Right cardiac atrium (tissue), 5 donors: ENCODE data around the gene UQCR11. TPM values are rescaled to one million over a fixed set of nuclear protein-coding genes. Genes with fewer than 3 reads are reported as not detected.

Experiments
- ATAC-seq, 2 donors: fragments of 200-7000 bp; cut with Tn5 transposase; one replicate each; pipeline versions ENCODE4 v1.8.0 to v1.9.1; 2020; ENCODE audit warnings: moderate library complexity in 2 of 2, mild to moderate bottlenecking in 1 of 2
- DNase-seq, 3 donors: peaks; one replicate each; pipeline ENCODE4 v3.0.0-alpha.2; 2020
- H3K27ac ChIP-seq: one replicate; pipeline ENCODE4 v1.5.1; 2013; ENCODE audit warnings: mild to moderate bottlenecking, low read length, control low read depth, moderate library complexity
- H3K27me3 ChIP-seq: one replicate; pipeline ENCODE4 v1.6.1; 2013; ENCODE audit not compliant: control insufficient read depth, insufficient read depth
- H3K4me1 ChIP-seq: one replicate; pipeline ENCODE4 v1.6.1; 2013; ENCODE audit warnings: low read length; ENCODE audit not compliant: control insufficient read depth, insufficient read depth
- H3K4me3 ChIP-seq: one replicate; pipeline ENCODE4 v1.5.1; 2013; ENCODE audit warnings: low read length, control low read depth
- H3K9me3 ChIP-seq: one replicate; pipeline ENCODE4 v1.6.1; 2013; ENCODE audit warnings: low read length; ENCODE audit not compliant: control insufficient read depth
- WGBS: extraction: QIAGEN DNeasy Blood & Tissue Kit; methylation state at CpG from one replicate; pipeline ENCODE4 v1.1.7; 2013; 5-methylcytosine and 5-hydroxymethylcytosine counted together
- intact Hi-C, 4 donors: fragments of 100-400 bp; cut with DNase I; formaldehyde crosslinking; loops; one replicate each; pipeline versions ENCODE4 v1.11.0 to v1.14.0; 2022 to 2023
- polyA plus RNA-seq: library from polyadenylated mRNA; stranded (reverse); fragments of 200-250 nt; gene quantifications from one replicate; pipeline ENCODE4 v1.2.3, GENCODE V29; 2013
- total RNA-seq, 4 donors: library from RNA; stranded (reverse); fragmentation: NEBNext Ultra II Directional; extraction: Animal tissue kit (Norgen Biotek cat#: 25700); gene quantifications; one replicate each; pipeline ENCODE4 v1.2.1, GENCODE V29; 2021
- donor health status: healthy with polysubstance abuse.
- donor health status: DM: no; HTN: yes; CAD: no.
- donor health status: DM: no; HTN: no; CAD: no.
- donor health status: DM: no; HTN: yes; CAD: no; lungs with severe emphysema.
- donor health status: DM: yes; HTN: yes; CAD: no.

Gene UQCR11
- total and polyA plus RNA-seq, 5 donors: 472 to 958 (median 763) TPM

DNA sequence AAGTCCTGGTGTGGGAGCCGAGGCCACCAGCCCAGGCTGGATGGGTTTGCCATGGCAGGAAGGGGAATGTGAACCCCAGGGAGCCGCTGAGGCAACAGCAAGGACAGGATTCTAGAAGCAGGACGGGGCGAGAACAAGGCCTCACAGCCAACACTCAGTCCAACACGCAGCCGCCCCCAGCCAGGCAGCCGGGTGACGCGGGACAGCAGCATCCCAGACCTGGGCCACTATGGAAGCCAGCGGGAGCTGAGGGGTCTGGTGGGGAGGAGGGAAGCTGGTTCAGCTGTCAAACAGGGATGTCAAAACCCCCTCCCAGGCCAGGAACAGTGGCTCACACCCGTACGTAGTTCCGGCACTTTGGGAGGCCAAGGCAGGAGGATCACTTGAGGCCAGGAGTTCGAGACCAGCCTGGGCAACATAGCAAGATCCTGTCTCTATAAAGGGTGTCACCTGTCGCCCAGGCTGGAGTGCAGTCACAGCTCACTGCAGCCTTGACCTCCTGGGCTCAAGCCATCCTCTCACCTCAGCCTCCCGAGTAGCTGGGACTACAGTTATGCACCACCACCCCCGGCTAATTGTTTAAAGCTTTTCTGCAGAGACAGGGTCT, 43.9 kb downstream of the UQCR11 start:
- no peak for ATAC-seq
- Histone ChIP-seq H3K4me1 (peaks cover 3% of the 10 kb centered on the region), H3K4me3 (no peak overlapping the region), H3K27ac (no peak overlapping the region), H3K27me3 (no peaks in the 10 kb centered on the region), H3K9me3 (no peaks in the 10 kb centered on the region)
- peak in 1 of 3 donors; percentile 63 for DNase-seq
- WGBS: 81% methylated on average over 17 of the region's 17 CpGs
- intact Hi-C loops: no loop called here

DNA sequence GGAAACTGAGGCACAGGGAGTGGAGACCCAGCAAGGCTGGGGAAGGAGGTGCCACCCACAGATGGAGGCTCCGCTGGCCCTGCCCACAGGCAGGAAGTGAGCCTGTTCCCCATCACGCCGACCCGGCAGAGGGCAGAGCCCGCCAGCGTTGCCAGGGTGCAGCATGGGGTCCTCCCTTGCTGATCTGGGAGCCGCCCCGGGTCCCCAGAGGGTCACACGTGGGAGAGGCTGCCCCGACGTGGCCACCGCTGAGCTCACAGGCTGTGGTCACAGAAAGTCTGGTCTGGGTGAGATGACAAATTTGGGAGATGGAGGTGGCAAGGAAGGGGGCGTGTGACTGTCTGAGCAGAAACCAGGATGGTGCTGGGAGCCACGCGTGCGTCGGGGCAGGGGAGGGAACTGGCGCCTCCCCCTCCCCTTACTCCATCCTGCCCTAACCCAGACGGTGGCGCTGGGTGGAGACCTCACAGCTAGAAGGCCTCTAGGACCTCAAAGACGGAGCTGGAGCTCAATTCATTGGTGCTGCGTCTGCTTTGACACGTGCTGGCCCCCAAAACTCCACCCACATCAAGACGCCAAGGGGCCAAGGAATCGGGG, 44.9 kb downstream of the UQCR11 start:
- no peaks in the 10 kb centered on the region for H3K27me3 ChIP-seq
- intact Hi-C loops: no loop called here
- no peaks in the 10 kb centered on the region for H3K9me3 ChIP-seq
- 53% methylated on average over 25 of the region's 25 CpGs for WGBS
- H3K4me3 ChIP-seq: no peak overlapping the region
- ATAC-seq (peak in 1 of 2 donors; percentile 8), DNase-seq (peak in 1 of 3 donors; percentile 62)
- no peak overlapping the region for H3K27ac ChIP-seq
- H3K4me1 ChIP-seq: no peaks in the 10 kb centered on the region

- DNase-seq: no peak
- Histone ChIP-seq H3K4me3 (no peak overlapping the region), H3K27ac (no peak overlapping the region), H3K9me3 (no peaks in the 10 kb centered on the region), H3K4me1 (no peaks in the 10 kb centered on the region), H3K27me3 (no peaks in the 10 kb centered on the region)
- intact Hi-C loops: no loop called here
- ATAC-seq: no peak
- WGBS: 83% methylated on average over 12 of the region's 12 CpGs
Measured at GRCh38 chr19:1558552-1558951, 46.7 kb downstream of the UQCR11 start.

DNA sequence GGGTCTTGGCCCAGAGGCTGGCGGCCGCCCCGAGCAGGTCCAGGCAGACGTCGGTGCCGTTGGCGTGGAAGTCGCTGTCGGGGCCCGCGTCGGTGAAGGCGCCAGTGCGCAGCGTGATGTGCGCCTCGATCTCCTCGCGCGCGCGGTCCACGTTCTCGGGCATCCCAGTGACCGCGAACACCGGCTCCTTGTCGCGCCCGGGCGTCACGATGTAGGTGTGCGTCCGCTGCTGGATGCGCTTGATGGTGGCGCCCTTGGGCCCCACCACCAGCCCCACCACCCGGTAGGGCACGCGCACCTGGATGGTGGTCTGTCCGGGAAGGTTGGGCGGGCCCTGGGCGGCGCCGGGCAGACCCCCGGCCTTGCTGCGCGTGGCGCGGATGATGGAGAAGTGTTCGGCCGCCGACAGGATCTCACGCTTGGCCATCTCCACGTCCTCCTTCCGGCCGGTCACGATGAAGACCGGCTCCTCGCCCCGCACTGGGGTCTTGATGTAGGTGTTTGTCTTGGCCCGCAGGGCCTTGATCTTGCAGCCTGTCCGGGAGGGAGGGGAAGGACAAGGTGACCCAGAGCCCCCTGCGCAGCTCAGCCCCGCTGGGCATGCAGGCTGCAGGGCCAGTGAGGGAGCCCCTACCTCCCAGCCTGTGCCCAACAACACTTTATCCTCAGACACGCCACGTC, 48.7 kb downstream of the UQCR11 start:
- intact Hi-C loops: no loop called here

DNA sequence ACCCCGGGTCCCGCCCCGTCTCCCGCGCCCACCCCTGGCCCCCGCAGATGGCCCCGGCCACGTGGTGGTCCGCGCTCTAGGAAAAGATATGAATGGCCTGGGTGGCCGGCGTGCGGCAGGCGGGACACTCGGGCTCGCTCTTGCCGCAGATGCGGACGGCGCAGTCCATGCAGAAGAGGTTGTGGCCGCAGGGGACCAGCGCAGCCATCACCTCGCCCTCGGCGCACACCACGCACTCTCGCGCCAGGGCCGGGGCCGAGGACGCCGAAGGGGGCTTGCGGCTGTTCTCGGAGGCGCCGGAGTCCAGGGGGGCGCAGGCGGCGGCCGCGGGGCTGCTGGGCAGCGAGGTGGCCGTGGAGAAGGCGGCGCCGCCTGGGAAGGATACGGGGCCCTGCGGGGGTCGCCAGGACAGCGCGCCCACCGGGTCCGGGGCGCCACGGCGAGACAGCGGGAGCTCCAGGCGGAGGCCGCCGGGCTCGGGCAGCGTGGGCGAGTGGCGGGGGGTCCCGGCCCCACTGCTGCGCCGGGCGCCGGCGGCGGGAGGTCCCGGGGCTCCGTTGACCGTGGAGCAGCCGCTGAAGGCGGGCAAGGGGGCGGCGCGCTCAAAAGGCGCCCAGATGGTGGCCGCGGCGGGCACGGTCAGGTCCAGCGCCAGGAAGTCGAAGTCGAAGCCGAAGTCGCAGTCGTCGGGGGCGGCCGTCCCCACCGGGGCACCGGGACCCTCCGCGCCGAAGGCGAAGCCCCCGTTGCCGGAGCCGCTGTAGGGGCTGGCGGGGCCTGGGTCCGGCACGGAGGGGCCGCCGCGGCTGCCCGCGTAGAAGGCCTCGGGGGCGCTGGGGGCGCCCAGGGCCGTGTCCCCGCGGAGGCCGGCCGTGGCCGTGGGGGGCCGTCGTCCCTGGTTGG, 49.5 kb downstream of the UQCR11 start:
- H3K9me3 ChIP-seq: no peaks in the 10 kb centered on the region
- no peak overlapping the region for H3K27ac ChIP-seq
- DNase-seq (peak in 1 of 3 donors; percentile 54), ATAC-seq (no peak)
- 95% methylated on average over 119 of the region's 121 CpGs for WGBS
- intact Hi-C loops: no loop called here
- no peak overlapping the region for H3K4me3 ChIP-seq
- no peaks in the 10 kb centered on the region for H3K27me3 ChIP-seq
- no peaks in the 10 kb centered on the region for H3K4me1 ChIP-seq

More for the DNA sequence above, 48.7 kb downstream of the UQCR11 start:
- ATAC-seq: no peak
- peak in 1 of 3 donors; percentile 64 for DNase-seq
- no peaks in the 10 kb centered on the region for H3K4me1 ChIP-seq
- H3K27me3 ChIP-seq: no peaks in the 10 kb centered on the region
- no peak overlapping the region for H3K27ac ChIP-seq
- no peak overlapping the region for H3K4me3 ChIP-seq
- WGBS: 96% methylated on average over 66 of the region's 66 CpGs
- no peaks in the 10 kb centered on the region for H3K9me3 ChIP-seq

- ATAC-seq (no peak), DNase-seq (no peak)
- Histone ChIP-seq H3K27me3 (no peaks in the 10 kb centered on the region), H3K27ac (no peak overlapping the region), H3K9me3 (no peaks in the 10 kb centered on the region), H3K4me3 (no peak overlapping the region), H3K4me1 (no peaks in the 10 kb centered on the region)
- 93% methylated on average over 24 of the region's 24 CpGs for WGBS
- intact Hi-C loops: loop anchor here in 1 of 4 donors (5.0 kb wide), 1 partner anchor 117 kb away; no protein-coding TSS in a partner anchor
Measured at GRCh38 chr19:1554968-1555367, 50.3 kb downstream of the UQCR11 start.

DNA sequence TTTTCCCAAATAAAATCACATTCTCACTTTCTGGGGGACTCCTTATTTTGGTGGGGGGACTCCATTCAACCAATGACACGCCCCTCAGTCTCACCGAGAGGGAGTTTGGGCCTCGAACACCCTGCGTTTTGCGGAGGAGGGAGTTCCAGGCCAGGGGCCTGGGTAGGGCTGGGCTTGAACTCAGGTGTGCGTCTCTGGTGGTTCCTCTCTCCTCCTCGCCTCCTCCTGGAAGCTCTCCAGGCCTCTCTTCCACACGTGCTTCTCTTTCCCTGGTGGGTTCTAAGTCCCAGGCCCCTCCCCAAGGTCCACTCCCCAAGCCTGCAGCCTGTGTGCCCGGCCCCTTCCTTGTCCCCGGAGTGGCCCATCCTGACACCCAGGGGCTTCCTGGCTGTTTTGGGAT, 51.8 kb downstream of the UQCR11 start:
- ATAC-seq: no peak

GRCh38 chr19:1551068-1552040, 53.9 kb downstream of the UQCR11 start:
- DNase-seq (no peak), ATAC-seq (no peak)
- no peaks in the 10 kb centered on the region for H3K27me3 ChIP-seq
- intact Hi-C loops: loop anchor here in 1 of 4 donors (5.0 kb wide), 1 partner anchor 121 kb away; no protein-coding TSS in a partner anchor
- no peaks in the 10 kb centered on the region for H3K9me3 ChIP-seq
- no peak overlapping the region for H3K27ac ChIP-seq
- 85% methylated on average over 17 of the region's 17 CpGs for WGBS
- no peaks in the 10 kb centered on the region for H3K4me1 ChIP-seq
- H3K4me3 ChIP-seq: no peak overlapping the region

More for the DNA sequence above, 51.8 kb downstream of the UQCR11 start:
- WGBS: 81% methylated on average over 10 of the region's 10 CpGs
- H3K4me3 ChIP-seq: no peak overlapping the region
- H3K4me1 ChIP-seq: no peaks in the 10 kb centered on the region
- peak in 1 of 3 donors; percentile 35 for DNase-seq
- H3K27ac ChIP-seq: no peak overlapping the region
- H3K27me3 ChIP-seq: no peaks in the 10 kb centered on the region
- intact Hi-C loops: loop anchor here in 1 of 4 donors (5.0 kb wide), 1 partner anchor 119 kb away; no protein-coding TSS in a partner anchor
- H3K9me3 ChIP-seq: no peaks in the 10 kb centered on the region

DNA sequence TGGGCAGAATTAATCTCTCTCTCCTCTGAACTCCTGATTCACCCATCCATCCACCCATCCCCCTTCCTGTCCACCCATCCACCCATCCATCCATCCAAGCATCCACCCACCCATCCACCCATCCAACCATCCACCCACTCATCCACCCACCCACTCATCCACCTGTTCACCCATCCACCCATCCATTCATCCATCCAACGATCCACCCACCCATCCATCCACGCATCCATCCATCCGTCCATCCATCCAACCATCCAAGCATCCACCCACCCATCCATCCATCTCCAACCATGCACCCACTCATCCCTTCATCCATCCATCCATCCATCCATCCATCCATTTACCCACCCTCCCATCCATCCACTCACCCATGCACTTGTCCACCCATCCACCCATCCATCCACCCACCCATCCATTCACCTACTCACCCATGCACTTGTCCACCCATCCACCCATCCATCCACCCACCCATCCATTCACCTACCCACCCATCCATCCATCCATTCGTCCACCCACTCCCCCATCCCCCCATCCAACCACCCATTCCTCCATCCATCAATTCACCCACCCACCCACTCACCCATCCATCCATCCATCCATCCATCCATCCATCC, 55.8 kb downstream of the UQCR11 start:
- WGBS: 83% methylated on average over 4 of the region's 4 CpGs
- H3K4me3 ChIP-seq: no peak overlapping the region
- H3K27me3 ChIP-seq: no peaks in the 10 kb centered on the region
- no peak overlapping the region for H3K27ac ChIP-seq
- no peaks in the 10 kb centered on the region for H3K9me3 ChIP-seq
- DNase-seq (no peak), ATAC-seq (no peak)
- intact Hi-C loops: loop anchor here (5.0 to 10.0 kb wide), 2 partner anchors 123 to 215 kb away; no protein-coding TSS in a partner anchor
- H3K4me1 ChIP-seq: no peaks in the 10 kb centered on the region
